H54 (cell line): ENCODE data around the gene GPX4.
"Not testable (repeated sequence)": the region's sequence is repeated elsewhere in the genome, so short reads cannot be mapped to it uniquely, and the experiment has no call there.

Source experiments
- DNase-seq: peaks from one replicate; pipeline ENCODE4 v3.0.0; 2011; ENCODE audit warnings: low spot score, mixed read lengths; ENCODE audit not compliant: insufficient read length
- FAIRE-seq: peaks from 3 replicates; lab custom pipeline; 2011; peaks lifted over from hg19 to GRCh38; lab: Jason Lieb, UNC
- POLR2A ChIP-seq: IDR thresholded peaks from 2 replicates; pipeline ENCODE4 v1.6.1; 2011; ENCODE audit warnings: low read depth, mild to moderate bottlenecking, low read length

Gene GPX4

DNA sequence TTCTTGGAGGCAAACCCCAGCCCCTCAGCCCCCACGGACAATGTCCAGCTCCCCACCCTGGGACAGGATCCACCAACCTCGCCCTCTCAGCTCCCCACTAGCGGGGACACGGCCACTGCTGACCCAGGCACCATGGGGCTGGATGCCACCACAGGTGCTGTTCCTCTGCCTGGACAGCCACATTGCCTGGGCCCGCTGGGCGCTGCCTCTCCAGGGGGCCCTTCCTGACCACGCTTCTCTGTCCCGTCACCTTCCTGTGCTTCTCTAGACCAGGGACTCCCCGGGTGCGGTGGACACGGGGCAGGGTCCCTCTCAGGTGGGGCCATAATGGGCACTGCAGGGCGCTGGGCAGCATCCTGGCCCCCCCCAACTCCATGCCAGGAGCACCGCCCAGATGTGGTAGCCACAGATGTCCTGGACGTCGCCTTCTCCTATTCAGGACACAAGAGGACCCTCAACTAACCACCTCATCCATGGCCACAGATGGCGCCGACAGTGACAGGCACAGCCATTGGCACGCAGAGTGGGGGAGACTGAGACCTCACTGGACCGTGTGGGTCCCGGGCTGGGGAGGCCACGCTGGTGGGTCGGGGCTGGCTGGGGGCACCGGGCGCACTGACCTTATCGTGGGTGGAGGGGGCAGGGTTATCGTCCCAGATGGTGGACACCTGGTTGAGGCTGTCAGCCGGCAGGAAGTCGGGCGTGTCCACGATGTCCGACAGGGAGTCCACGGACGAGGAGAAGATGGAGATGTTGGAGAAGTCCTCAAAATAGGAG is 23.4 kb downstream of the GPX4 start:
- TF ChIP-seq POLR2A: no peak
- FAIRE-seq: no peak
- no peak for DNase-seq

GRCh38 chr19:1128106-1128505 is 24.3 kb downstream of the GPX4 start:
- FAIRE-seq (no peak), DNase-seq (no peak)
- no peak for TF ChIP-seq POLR2A

GRCh38 chr19:1129084-1129483 is 25.3 kb downstream of the GPX4 start:
- not testable (repeated sequence) for DNase-seq, FAIRE-seq

- FAIRE-seq: no peak
- TF ChIP-seq POLR2A: no peak
- no peak for DNase-seq
Observed at GRCh38 chr19:1129535-1129934, 25.7 kb downstream of the GPX4 start.

DNA sequence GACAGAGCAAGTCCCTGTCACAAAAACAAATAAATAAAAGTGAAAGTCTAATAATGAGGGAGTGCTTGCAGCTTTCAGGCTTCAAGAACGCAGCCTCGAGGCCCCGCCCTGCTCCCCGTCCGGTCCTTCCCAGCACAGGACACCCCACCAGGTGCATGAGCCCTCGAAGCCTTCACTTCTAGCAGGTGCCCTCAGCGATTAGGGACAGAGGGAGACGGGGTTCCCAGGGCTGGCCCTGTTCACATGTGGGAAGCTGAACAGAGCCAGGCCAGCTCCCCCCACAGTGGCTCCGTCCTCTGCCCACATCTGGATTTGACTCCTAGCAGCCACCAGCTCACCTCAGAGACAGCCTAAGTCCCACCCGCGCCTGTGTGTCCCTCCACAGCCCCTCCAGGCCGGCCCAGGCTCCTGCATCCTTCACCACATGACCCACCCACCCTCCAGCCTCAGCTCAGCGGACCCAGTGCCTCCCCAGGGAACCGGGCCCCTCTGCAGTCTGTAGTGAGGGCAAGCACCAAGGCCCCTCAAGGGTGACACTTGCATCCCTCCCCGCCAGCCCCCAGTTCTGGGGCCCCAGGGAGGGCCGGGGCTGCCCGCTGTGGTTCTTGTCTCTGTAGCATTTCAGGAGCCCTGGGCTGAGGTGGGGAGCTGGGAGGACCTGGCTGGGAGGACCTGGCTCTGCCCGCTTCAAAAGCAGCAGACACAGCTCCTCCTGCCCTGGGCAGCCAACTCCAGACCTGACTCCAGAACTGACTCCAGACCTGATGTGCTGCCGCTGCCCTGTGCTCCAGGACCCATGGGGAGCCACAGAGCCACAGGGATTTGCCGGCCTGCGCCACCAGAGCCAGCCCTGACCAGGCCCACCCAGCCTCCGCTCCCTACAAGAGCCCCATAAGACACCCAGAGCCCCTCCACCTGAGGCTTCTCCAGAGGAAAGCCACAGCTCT is 27.2 kb downstream of the GPX4 start:
- FAIRE-seq (no peak), DNase-seq (no peak)
- 0 out of 2 replicates have a peak, but pooled peaks have one; percentile 22 for TF ChIP-seq POLR2A

- FAIRE-seq (no peak), DNase-seq (peak; percentile 84)
- TF ChIP-seq POLR2A: peak; percentile 11; the same call in 1 of the 2 replicates
Observed at GRCh38 chr19:1131718-1132551, 28.1 kb downstream of the GPX4 start.

- no peak for TF ChIP-seq POLR2A
- no peak for DNase-seq
- no peak for FAIRE-seq
Observed at GRCh38 chr19:1132552-1133383, 29.0 kb downstream of the GPX4 start.

GRCh38 chr19:1133471-1133929 is 29.7 kb downstream of the GPX4 start:
- FAIRE-seq: no peak
- TF ChIP-seq POLR2A: no peak
- DNase-seq: peak; percentile 65

DNA sequence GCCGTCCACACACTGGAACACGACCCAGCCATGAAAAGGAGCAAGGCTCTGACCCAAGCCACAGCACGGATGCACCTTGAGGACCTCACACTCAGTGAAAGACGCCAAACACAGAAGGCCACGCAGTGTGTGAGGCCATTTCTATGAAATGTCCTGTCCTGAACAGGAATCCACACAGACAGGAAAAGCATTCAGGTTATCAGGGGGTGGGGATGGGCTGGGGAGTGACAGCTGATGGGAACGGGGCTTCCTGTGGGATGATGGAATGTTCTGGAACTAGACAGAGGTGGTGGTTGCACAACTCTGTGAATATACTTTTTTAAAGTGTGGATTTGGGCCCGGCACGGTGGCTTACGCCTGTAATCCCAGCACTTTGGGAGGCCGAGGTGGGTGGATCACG is 30.6 kb downstream of the GPX4 start:
- DNase-seq: no peak
- no peak for TF ChIP-seq POLR2A
- no peak for FAIRE-seq

GRCh38 chr19:1135454-1135853 is 31.7 kb downstream of the GPX4 start:
- no peak for DNase-seq
- TF ChIP-seq POLR2A: no peak
- FAIRE-seq: no peak

DNA sequence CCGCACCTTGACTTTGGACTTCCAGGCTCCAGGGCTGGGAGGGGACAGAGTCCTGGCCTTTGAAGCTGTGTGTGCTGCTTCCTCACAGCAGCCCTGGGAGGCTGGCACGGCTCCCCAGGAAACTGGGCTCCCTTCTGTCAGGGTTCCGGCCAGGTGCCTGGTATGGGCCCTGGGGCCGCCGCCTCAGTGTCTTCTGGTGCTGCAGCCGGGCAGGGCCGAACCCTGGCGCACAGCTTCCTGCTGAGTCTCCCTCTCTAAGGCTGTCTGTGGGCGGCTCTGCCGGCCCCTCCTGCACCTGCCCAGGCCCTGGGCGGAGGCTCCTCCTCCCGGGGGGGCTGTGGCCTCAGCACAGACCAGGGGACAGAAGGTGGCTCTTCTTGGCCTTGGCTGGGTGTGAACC is 32.4 kb downstream of the GPX4 start:
- DNase-seq: no peak
- no peak for FAIRE-seq
- TF ChIP-seq POLR2A: no peak

DNA sequence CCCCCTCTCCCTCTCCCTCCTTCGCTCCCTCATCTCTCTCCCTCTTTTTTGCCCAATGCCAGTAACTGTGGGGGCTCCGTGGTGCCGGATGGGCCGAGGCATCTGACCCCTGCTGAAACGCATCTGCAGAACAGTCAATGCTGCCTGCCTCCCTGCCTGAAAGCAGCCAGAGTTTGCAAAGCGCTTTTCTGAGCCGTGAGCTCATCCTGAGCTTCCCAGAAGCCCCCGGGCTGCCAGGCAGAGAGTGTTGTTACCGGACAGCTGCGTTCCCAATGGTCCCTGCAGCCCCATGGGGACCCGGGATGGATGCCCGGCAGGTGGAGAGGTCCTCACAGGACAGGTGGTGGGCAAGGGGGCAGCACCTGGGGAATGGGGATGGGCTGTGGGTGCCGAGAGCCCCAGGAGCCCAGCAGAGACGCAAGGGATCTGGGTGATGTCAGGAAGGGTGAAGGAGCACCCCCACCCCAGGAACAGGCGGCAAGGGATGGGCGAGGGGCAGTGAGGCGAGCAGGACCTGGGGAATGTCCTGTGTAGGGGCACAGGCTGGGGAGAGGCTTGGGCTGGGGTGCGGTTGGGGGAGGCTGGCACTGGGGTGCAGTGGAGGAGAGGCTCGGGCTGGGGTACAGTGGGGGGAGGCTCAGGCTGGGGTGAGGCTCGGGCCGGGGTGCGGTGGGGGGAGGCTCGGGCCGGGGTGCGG is 33.0 kb downstream of the GPX4 start:
- no peak for TF ChIP-seq POLR2A
- DNase-seq (no peak), FAIRE-seq (no peak)

DNA sequence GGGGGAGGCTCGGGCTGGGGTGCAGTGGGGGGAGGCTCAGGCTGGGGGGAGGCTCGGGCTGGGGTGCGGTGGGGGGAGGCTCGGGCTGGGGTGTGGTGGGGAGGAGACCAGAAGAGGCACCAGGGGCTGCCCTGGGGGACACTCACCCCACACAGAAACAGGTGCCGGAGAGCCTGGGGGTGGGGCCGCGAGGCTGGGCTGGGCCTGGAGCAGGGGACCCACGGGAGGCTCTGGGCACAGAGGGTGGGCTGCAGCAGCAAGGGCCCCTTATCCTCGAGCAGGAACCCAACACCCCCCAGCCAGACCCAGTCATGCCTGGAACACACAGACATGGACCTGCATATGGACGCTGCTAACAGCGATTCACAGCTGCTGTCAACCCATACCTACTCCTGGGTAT is 34.3 kb downstream of the GPX4 start:
- TF ChIP-seq POLR2A: no peak
- DNase-seq (no peak), FAIRE-seq (no peak)
